Stimulated activated CD8-positive, alpha-beta memory T cell treated with anti-CD3 and anti-CD28 coated beads, Interleukin-7, amount 100 ng/mL, for 24 hours (primary cell): Measurements from ENCODE around the gene MAGI2.

Source experiments
- DNase-seq: peaks from one replicate; pipeline ENCODE4 v3.0.0-alpha.2; 2020; ENCODE audit warnings: low read depth

The MAGI2 gene

GRCh38 chr7:79376299-79377025 is 77.0 kb downstream of the MAGI2 start:
- no peak for DNase-seq

GRCh38 chr7:79361214-79361613 is 92.3 kb downstream of the MAGI2 start:
- no peak for DNase-seq

GRCh38 chr7:79359827-79360226 is 93.6 kb downstream of the MAGI2 start:
- DNase-seq: no peak

- no peak for DNase-seq
These were observed 96.4 kb downstream of the MAGI2 start for GRCh38 chr7:79357101-79357500.

- DNase-seq: no peak
These were observed 99.6 kb downstream of the MAGI2 start for GRCh38 chr7:79353720-79354468.

- DNase-seq: no peak
These were observed 101.1 kb downstream of the MAGI2 start for GRCh38 chr7:79352323-79352722.

DNA sequence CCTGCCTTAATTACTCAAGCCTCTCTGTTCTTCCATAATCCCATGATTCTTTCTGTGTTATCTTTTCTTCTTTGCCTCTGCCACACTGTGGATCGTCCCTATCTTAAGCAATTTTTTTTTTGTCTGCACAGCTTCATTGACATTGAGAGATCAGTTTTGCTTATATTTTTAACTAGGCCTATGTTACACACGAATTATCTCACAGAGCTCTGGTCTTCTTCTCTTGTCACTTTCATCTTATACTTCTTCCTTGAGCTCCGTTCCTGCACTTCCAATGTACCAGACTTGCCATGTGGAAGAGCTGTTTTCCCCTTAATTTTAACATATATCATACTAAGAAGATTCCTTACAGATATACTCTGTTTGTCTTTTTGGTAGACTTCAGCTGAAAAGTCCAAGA is 106.1 kb downstream of the MAGI2 start:
- DNase-seq: no peak

- DNase-seq: no peak
These were observed 111.6 kb downstream of the MAGI2 start for GRCh38 chr7:79341902-79342301.

- no peak for DNase-seq
These were observed 113.3 kb downstream of the MAGI2 start for GRCh38 chr7:79340212-79340611.

DNA sequence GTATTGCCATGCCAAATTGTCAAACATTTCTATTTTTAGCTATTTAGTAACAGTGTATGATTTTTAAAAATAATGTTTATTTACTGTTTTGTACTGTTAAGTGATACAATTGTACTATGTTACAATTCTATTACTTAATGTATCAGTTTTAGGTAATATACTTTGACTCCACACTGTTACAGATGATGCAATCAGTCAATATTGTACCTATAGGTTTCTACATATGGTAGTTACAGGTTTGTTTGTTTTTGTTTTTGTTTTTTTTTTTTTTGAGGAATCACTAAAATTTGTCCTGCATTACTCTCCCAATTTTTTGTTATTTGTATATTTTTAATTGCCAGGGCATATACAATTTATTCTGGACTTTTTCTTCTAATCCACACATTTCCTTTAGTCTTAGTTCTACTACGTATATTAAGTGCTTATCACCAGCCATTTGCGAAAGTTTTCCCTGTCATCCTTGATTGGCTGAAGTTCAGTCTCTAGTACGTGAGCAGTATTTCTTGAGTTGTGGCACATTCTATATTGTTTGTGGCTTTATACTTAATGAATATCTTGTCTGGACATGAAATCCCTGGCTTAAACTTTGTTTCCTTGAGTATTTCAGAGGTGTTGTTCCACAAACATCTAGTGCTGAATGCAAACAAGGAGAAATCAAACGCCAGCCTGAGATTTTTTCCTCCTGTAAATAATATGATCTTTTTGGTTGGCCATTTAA is 114.1 kb downstream of the MAGI2 start:
- no peak for DNase-seq

GRCh38 chr7:79337717-79338116 is 115.8 kb downstream of the MAGI2 start:
- DNase-seq: no peak

DNA sequence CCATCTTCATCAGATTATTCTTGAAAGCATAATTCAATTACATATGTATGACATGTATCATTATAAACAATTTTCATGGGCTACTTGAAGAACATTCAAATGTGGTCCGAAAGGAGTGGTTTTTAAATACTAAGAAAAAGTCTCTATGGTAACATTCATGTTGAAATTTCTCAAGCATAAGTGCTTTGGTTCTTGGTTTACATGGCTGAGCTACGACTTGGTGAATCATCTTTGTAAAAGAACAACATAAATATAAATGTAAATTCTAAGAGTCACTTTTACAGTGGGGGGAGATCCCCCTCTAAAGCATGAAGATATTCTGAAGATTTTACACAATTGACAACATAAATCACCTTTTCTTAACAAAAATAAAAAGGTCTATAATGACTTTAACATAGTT is 118.6 kb downstream of the MAGI2 start:
- no peak for DNase-seq

DNA sequence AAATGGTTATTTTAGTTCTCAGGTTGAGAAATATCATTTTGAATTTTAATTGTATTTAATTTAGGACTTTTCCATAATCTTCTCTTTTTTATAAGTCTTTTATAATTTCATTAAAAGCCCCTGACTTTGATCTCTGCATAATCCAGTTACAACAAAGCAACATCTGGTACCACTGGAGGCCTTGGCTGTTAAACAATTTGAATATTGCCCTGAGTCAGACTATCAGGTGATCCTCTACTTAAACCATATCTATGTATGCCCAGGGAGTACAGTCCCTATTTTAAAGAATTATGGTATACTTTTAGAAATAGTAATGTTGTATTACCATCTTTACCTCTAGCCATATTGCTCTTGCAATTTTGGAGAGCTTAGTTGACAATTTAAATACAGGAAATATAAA is 119.1 kb downstream of the MAGI2 start:
- no peak for DNase-seq

DNA sequence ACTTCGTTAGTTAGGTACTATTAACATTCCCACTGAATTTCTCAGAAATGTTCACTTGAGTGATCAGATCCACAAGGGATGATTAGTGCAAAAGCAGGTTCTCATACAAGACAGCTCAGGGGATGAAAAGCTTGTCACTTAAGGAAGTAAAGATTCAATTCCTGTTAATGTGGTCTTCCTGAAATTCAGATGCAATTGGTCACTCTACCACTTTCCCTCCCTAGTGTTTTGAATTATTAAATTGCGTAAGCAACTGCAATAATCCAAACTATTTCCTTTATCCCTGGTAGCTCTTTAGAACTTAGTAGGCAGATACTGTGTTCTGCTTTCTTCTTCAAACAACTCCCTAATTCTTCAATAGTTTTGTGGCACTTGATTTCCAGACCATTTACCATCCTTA is 121.4 kb downstream of the MAGI2 start:
- no peak for DNase-seq

DNA sequence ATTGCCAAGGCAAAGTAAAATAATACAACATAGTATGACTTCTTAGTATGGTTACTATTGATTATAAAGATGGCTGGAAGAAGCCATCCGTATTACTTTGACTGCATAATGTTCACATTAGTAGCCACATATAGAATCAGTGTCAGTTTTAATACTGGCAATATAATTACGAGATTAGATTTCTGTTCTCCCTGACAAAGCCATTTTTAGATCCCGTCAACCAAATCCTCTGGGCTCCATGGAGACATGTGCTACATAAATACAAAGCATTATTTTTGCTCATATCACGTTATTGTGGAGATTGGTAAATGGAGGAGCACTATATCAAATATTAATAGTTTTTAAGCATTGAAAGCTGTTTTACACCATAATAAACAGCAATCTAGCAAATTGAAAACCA is 124.0 kb downstream of the MAGI2 start:
- no peak for DNase-seq

- DNase-seq: no peak
These were observed 132.6 kb downstream of the MAGI2 start for GRCh38 chr7:79320741-79321473.

GRCh38 chr7:79319369-79319768 is 134.1 kb downstream of the MAGI2 start:
- no peak for DNase-seq

DNA sequence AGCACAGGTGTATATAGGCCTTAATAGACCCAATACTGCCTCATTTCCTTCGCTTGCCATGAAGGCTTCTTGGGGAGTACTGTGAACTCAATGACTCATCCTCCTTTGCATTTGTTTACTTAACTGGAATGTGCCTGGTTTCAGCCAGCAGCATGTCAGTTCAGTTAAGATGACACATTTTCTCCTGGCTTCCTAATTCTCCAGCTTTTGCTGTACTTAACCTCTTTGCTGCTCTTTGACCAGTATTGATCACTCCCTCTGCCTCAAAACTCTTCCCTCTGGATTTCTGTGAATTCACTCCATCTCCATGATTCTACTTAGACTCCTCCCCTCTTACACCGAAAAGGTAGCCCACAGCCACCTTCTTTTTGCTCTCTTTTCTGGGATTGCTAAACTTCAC is 135.7 kb downstream of the MAGI2 start:
- DNase-seq: no peak

- no peak for DNase-seq
These were observed 141.4 kb downstream of the MAGI2 start for GRCh38 chr7:79312022-79312421.

- DNase-seq: no peak
These were observed 145.3 kb downstream of the MAGI2 start for GRCh38 chr7:79308192-79308591.

DNA sequence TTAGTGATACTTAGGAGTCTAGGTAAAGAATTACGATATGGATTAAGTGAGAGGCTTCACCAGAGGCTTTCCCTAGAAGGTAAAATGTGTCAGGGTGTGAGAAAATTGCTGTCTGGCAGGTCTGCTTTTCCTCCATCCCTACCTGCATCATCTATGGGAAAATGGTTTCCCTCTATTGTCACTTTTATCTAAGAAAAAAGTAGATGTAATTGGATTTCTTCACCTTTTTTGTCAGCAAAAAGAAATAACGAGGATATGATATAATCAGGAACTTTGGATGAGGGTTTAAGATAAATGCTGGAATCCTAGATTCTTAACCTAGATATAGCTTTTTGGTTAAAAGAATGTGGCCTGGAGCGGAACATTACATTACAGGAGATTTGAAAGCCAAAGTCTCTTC is 146.1 kb downstream of the MAGI2 start:
- no peak for DNase-seq

DNA sequence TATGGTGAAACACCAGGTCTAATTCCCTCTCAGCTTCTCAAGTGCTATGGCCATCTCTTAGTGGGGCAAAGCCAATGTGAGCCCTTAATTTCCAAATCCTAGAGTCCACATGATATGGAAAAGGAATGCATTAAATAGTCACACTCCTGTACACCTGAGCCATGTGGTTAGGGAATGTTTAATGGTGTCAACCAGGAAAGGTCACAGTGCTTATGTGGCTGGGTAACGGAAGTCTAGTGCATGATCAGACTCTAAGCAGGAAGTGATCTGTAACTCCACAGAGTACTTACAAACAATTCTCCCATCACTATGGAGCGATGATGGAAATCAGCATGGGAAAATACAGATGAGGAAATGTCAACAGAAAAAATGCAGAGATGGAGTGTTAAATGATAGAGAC is 148.8 kb downstream of the MAGI2 start:
- no peak for DNase-seq
